SK-N-MC (cell line): ENCODE data around the gene LRCH1.

Experiments used
- DNase-seq: peaks from one replicate; pipeline ENCODE4 v3.0.0-alpha.2; 2011; ENCODE audit warnings: low read depth, low spot score
- H3K27ac ChIP-seq: fragments of 200-600 bp; sonication (generic); 2 replicates; pipeline ENCODE4 v1.5.1; 2016; ENCODE audit warnings: mixed run types
- H3K36me3 ChIP-seq: fragments of 200-600 bp; sonication (generic); 2 replicates; pipeline ENCODE4 v1.6.1; 2017; ENCODE audit warnings: antibody characterized with exemption, low read length, mixed read lengths; ENCODE audit not compliant: insufficient read depth
- H3K4me3 ChIP-seq: fragments of 200-600 bp; sonication (generic); 2 replicates; pipeline ENCODE4 v1.5.1; 2016
- H3K9ac ChIP-seq: fragments of 200-600 bp; sonication (generic); 2 replicates; pipeline ENCODE4 v1.8.0; 2017; ENCODE audit warnings: mixed run types, mixed read lengths; ENCODE audit not compliant: insufficient read length
- H3K9me3 ChIP-seq: fragments of 200-600 bp; sonication (generic); 2 replicates; pipeline ENCODE4 v1.6.1; 2017; ENCODE audit warnings: low read depth, mild to moderate bottlenecking, antibody characterized with exemption, low read length, moderate library complexity, mixed read lengths
- EZH2 ChIP-seq: fragments of 200-600 bp; sonication (generic); IDR thresholded peaks from one replicate; pipeline ENCODE4 v1.6.1; 2017; ENCODE audit warnings: antibody characterized with exemption
- FOXP2 ChIP-seq: optimal IDR thresholded peaks from 2 replicates; pipeline ENCODE3; 2011; ENCODE audit warnings: mild to moderate bottlenecking, moderate library complexity; ENCODE audit not compliant: insufficient read depth; ENCODE audit errors: extremely low read length, control extremely low read depth
- POLR2AphosphoS5 ChIP-seq: IDR thresholded peaks from 2 replicates; pipeline ENCODE4 v1.6.1; 2012; ENCODE audit warnings: mild to moderate bottlenecking, low read depth, low read length, borderline replicate concordance

Gene LRCH1

DNA sequence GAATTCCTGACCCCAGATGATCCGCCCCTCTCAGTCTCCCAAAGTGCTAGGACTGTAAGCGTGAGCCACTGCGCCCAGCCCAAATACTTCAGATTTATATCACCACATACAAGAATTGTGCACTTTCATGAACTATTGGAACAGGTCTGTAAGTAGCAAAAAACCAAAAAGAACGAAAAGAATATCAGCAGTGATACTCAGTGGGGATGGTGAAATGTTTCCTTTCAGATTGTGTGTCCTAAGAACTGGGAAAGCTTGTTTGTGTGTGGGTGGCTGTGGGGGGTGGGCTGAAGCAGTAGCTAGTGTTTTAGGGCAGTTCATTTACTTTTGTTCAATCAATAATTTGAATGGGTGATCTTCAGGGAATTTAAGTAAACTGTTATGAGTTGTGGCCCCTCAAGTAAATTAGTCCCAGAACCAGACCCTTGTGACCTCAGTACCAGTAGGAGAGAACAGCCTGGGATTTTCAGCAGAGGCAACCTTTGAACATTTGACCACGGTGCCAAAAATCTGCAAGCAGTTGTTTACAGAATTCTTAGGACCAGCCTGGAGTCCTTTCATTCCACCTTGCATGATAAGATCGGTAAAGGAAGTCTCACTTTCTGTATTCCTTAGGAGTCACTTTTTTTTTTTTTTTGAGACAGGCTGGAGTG lies 106.6 kb downstream of the LRCH1 start:
- Histone ChIP-seq H3K9ac (no peak overlapping the region), H3K4me3 (no peak overlapping the region), H3K27ac (no peak overlapping the region), H3K36me3 (no peaks in the 10 kb centered on the region), H3K9me3 (no peaks in the 10 kb centered on the region)
- DNase-seq = no peak
- TF ChIP-seq FOXP2 (no peak), POLR2AphosphoS5 (no peak), EZH2 (no peak)

- TF ChIP-seq FOXP2 = no peak
- TF ChIP-seq POLR2AphosphoS5 = no peak
- no peak for DNase-seq
- Histone ChIP-seq H3K9ac (no peak overlapping the region), H3K4me3 (no peak overlapping the region), H3K27ac (no peak overlapping the region), H3K9me3 (no peaks in the 10 kb centered on the region), H3K36me3 (no peaks in the 10 kb centered on the region)
These were observed 107.4 kb downstream of the LRCH1 start for GRCh38 chr13:46660416-46660815.

DNA sequence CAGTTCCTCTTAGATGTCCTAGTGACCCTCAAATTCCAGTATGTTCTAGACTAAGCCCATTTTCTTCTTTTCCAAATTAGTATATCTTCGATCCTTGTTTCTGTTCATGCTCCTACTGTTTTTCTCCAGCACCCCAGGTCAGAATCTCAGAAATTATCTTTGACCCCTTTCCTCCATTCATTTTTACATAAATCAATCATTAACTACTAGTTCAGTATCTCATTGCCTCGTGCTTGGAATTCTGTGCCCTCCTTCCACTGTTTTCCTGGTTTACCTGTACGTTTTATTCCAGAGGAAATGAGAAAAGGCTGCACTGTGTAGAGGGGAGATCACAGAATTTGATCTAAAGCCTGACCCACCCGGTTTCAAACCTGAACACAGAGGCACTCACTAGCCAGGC lies 107.9 kb downstream of the LRCH1 start:
- no peaks in the 10 kb centered on the region for H3K36me3 ChIP-seq
- H3K4me3 ChIP-seq = no peak overlapping the region
- H3K27ac ChIP-seq = no peak overlapping the region
- no peak for TF ChIP-seq FOXP2
- no peak for TF ChIP-seq POLR2AphosphoS5
- TF ChIP-seq EZH2 = no peak
- H3K9me3 ChIP-seq = no peaks in the 10 kb centered on the region
- H3K9ac ChIP-seq = no peak overlapping the region
- no peak for DNase-seq

GRCh38 chr13:46662690-46663089 lies 109.7 kb downstream of the LRCH1 start:
- Histone ChIP-seq H3K9ac (no peak overlapping the region), H3K9me3 (no peaks in the 10 kb centered on the region), H3K4me3 (no peak overlapping the region), H3K27ac (no peak overlapping the region), H3K36me3 (no peaks in the 10 kb centered on the region)
- no peak for DNase-seq
- TF ChIP-seq EZH2 = no peak
- no peak for TF ChIP-seq FOXP2
- no peak for TF ChIP-seq POLR2AphosphoS5

DNA sequence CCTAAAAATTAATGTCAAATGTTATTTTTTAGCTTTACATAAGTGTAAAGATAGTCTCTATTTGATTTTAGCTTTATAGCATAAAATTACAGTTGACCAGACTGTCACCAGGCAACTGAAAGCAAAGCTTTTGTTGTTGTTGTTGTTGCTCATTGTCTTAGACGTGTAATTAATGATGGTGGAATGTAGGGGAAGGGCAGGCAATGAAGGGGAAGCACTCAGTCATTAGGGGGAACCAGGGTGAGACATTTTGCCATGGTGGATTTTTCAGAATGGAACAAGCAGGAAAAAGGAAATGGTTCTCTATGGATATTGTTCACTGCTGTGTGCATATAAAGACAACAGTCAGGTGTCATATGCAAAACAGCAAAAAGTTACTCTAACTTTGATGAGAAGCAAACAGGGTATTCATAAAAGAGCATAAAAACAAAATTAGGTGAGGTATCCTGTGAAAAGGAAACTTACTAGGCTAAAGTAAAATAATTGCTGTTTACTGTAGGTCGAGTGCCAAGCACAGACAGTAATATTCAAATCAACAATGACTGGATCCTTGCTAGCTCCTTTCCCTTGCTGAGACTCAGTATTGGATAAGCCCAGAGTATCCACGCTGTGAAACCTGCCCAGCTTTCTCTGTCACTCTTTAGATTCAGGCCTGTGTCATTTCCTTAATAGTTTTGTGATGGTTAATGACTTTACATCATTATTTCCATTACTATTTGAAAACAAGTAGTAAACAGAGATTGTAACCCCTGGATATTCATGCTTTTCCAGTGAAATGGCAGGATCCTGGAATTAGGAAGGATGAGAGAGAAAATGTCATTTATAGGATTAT lies 110.5 kb downstream of the LRCH1 start:
- Histone ChIP-seq H3K36me3 (no peaks in the 10 kb centered on the region), H3K4me3 (no peak overlapping the region), H3K9ac (no peak overlapping the region), H3K27ac (no peak overlapping the region), H3K9me3 (no peaks in the 10 kb centered on the region)
- TF ChIP-seq FOXP2 = no peak
- no peak for TF ChIP-seq POLR2AphosphoS5
- TF ChIP-seq EZH2 = no peak
- DNase-seq = no peak

DNA sequence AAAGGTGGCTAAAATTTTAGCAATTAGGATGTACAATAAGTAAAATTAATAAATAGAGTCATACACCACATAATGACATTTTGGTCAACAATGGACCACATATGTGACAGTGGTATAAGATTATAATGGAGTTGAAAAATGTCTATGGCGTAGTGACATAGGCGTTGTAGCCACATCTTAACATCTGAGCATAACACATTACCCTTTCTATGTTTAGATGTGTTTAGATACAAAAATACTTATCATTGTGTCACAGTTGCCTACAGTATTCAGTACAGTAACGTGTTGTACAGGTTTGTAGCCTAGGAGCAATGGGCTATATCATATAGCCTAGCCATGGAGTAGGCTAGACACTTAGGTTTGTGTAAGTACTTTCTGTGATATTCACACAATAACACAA lies 111.2 kb downstream of the LRCH1 start:
- Histone ChIP-seq H3K36me3 (no peaks in the 10 kb centered on the region), H3K9me3 (no peaks in the 10 kb centered on the region), H3K4me3 (no peak overlapping the region), H3K9ac (no peak overlapping the region), H3K27ac (no peak overlapping the region)
- DNase-seq = no peak
- no peak for TF ChIP-seq POLR2AphosphoS5
- TF ChIP-seq FOXP2 = no peak
- no peak for TF ChIP-seq EZH2

DNA sequence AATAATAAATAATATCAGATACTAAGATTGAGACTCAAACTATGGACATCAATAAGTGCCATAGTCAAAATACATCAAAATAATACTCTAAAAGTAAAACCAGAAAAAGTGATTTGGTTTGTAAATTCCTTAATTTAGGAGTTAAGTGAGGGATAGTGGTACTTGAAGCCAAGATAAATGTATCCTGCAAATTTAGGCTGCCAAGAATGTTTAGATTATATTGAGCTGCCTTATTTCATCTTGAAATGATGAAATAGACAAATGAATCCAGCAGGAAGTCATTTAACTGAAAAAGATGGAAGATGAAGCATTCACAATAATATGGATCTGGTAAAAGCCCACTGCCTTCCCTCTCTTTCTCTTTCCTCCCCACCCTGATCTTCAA lies 112.3 kb downstream of the LRCH1 start:
- no peak for DNase-seq
- Histone ChIP-seq H3K9me3 (no peaks in the 10 kb centered on the region), H3K36me3 (peaks cover 2% of the 10 kb centered on the region; the same call in 1 of the 2 replicates), H3K4me3 (peak overlapping the region; percentile 72), H3K9ac (no peak overlapping the region), H3K27ac (peak overlapping the region; percentile 94)
- TF ChIP-seq FOXP2 (no peak), EZH2 (no peak), POLR2AphosphoS5 (no peak)

- TF ChIP-seq POLR2AphosphoS5 = no peak
- no peak for TF ChIP-seq FOXP2
- TF ChIP-seq EZH2 = no peak
- DNase-seq = peak; percentile 84
These were observed 112.9 kb downstream of the LRCH1 start for GRCh38 chr13:46665633-46666482.

More at GRCh38 chr13:46665633-46666482, 112.9 kb downstream of the LRCH1 start:
- no peaks in the 10 kb centered on the region for H3K9me3 ChIP-seq
- H3K36me3 ChIP-seq = peaks cover 4% of the 10 kb centered on the region; the same call in 1 of the 2 replicates
- peak overlapping the region; percentile 72 for H3K4me3 ChIP-seq
- peak overlapping the region; percentile 54 for H3K9ac ChIP-seq
- peak overlapping the region; percentile 94 for H3K27ac ChIP-seq
